HTR-8/SVneo (cell line): ENCODE results near the gene NAGS.
A peak's percentile ranks its signal among the peaks of the same experiment; 100 is the strongest.
"Not testable (repeated sequence)": the region's sequence is repeated elsewhere in the genome, so short reads cannot be mapped to it uniquely, and the experiment has no call there.

Source experiments
- DNase-seq: peaks from one replicate; pipeline ENCODE4 v3.0.0; 2011; ENCODE audit warnings: low spot score, mixed read lengths; ENCODE audit not compliant: insufficient read length
- FAIRE-seq: peaks from 2 replicates; lab custom pipeline; 2011; peaks lifted over from hg19 to GRCh38; lab: Jason Lieb, UNC

NAGS gene

GRCh38 chr17:44004077-44004760 is at the start of gene NAGS:
TSS of gene NAGS (plus strand) at chr17:44004622. CDS start at chr17:44004664, 42 bp downstream.
- no peak for DNase-seq
- FAIRE-seq, result no peak

- FAIRE-seq (no peak), DNase-seq (no peak)
Observed at GRCh38 chr17:43956222-43956621, 48.2 kb upstream of the NAGS start.

GRCh38 chr17:43958748-43959352 is 45.6 kb upstream of the NAGS start:
- DNase-seq (no peak), FAIRE-seq (no peak)

- not testable (repeated sequence) for DNase-seq, FAIRE-seq
Observed at GRCh38 chr17:43961292-43961691, 43.1 kb upstream of the NAGS start.

- DNase-seq, result no peak
- FAIRE-seq, result no peak
Observed at GRCh38 chr17:43961954-43962353, 42.5 kb upstream of the NAGS start.

GRCh38 chr17:43962479-43962878 is 41.9 kb upstream of the NAGS start:
- no peak for DNase-seq
- FAIRE-seq, result no peak

- DNase-seq (no peak), FAIRE-seq (peak; percentile 52)
Observed at GRCh38 chr17:43966276-43966675, 38.1 kb upstream of the NAGS start.

- DNase-seq (no peak), FAIRE-seq (no peak)
Observed at GRCh38 chr17:43967251-43967875, 37.1 kb upstream of the NAGS start.

GRCh38 chr17:43970366-43970765 is 34.1 kb upstream of the NAGS start:
- no peak for FAIRE-seq
- no peak for DNase-seq

GRCh38 chr17:43971436-43971835 is 33.0 kb upstream of the NAGS start:
- not testable (repeated sequence) for FAIRE-seq, DNase-seq

GRCh38 chr17:43972444-43973212 is 31.8 kb upstream of the NAGS start:
- FAIRE-seq, DNase-seq: not testable (repeated sequence)

- DNase-seq, result no peak
- peak; percentile 44 for FAIRE-seq
Observed at GRCh38 chr17:43974382-43975266, 29.8 kb upstream of the NAGS start.

- no peak for FAIRE-seq
Observed at GRCh38 chr17:43975898-43976297, 28.5 kb upstream of the NAGS start.

GRCh38 chr17:43976963-43977837 is 27.2 kb upstream of the NAGS start:
- DNase-seq (no peak), FAIRE-seq (no peak)

More at GRCh38 chr17:43975898-43976297, 28.5 kb upstream of the NAGS start:
- DNase-seq, result no peak

- DNase-seq, result no peak
- FAIRE-seq, result no peak
Observed at GRCh38 chr17:43978078-43978477, 26.3 kb upstream of the NAGS start.

GRCh38 chr17:43979011-43979410 is 25.4 kb upstream of the NAGS start:
- DNase-seq (no peak), FAIRE-seq (no peak)

GRCh38 chr17:43979671-43980070 is 24.8 kb upstream of the NAGS start:
- FAIRE-seq (no peak), DNase-seq (no peak)

- FAIRE-seq, result peak; percentile 72
Observed at GRCh38 chr17:43982171-43982570, 22.3 kb upstream of the NAGS start.

GRCh38 chr17:43983196-43983514 is 21.3 kb upstream of the NAGS start:
- no peak for DNase-seq
- no peak for FAIRE-seq

More at GRCh38 chr17:43982171-43982570, 22.3 kb upstream of the NAGS start:
- DNase-seq, result no peak
